Coronary artery (tissue), 2 donors: ENCODE data around the gene LONRF2.
A peak's percentile ranks its signal among the peaks of the same experiment; 100 is the strongest.
"Not testable (repeated sequence)": the region's sequence is repeated elsewhere in the genome, so short reads cannot be mapped to it uniquely, and the experiment has no call there.

Source experiments
- DNase-seq: peaks from one replicate; pipeline ENCODE4 v3.0.0-alpha.2; 2017; ENCODE audit warnings: low spot score
- H3K27ac ChIP-seq, 2 donors: fragments of 200-600 bp; sonication (generic); one replicate each; pipeline ENCODE4 v1.5.1; 2016 to 2019
- H3K4me3 ChIP-seq: fragments of 200-600 bp; sonication (generic); 2 replicates; pipeline ENCODE4 v1.5.1; 2016; ENCODE audit warnings: mild to moderate bottlenecking, moderate library complexity
- CTCF ChIP-seq: fragments of 200-600 bp; sonication (generic); IDR thresholded peaks from one replicate; pipeline ENCODE4 v1.5.1; 2019; ENCODE audit warnings: antibody characterized with exemption

LONRF2 gene

DNA sequence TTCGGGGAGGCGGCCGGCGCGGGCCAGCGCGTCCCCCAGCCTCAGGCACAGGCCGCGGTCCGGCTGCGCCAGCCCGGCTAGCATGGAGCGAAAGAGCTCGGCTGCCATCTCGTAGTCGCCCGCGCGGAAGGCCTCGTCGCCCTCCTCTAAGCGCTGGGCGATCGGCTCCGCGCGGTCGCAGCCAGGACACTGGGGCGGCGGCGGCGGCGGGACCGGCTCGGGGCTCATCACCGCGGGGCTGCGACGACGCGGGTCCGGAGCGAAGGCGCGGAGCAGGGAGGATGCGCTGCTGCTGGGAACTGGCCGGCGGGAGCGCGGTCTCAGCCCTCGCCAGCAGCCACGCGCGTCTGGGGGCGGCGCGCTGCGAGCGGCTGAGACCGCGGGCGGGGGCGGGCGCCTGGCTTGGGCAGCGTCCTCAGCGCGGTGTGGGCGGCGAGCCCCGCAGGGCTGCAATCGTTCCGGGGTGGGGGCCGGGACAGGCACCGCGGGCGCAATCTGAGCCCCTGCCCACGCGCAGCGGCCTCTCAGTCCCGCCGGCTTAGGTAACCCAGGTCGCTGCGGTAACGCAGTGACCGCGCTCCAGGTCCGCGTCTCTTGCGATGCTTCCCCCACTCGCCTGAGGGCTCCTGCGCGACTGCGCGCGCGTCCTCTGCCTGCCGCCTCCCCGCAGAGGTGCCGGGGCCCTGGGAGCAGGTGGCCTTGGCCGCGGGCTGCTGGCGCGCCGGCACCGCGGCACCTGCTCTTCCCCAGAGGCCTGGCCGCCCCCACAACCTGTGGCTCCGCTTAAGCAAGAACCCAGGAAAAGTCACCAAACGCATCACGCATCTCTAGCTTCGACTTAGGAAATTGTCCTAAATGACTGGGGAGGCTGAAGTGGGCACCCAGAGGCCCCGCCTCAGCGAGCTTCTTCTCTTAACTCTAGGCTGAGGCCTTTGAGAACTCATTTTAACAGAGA is at the start of gene LONRF2:
Gene LONRF2 (minus strand): TSS at position 636 of the 955 bp plus-strand sequence. CDS start 408 bp downstream, at position 228.
- Histone ChIP-seq H3K4me3 (peak within 1 kb of the TSS; percentile 75), H3K27ac (peak within 1 kb of the TSS; percentile 69 to 71)
- DNase-seq, result no peak
- no peak for TF ChIP-seq CTCF

GRCh38 chr2:100367163-100367562 is 44.9 kb upstream of the LONRF2 start:
- Histone ChIP-seq H3K27ac (no peak overlapping the region), H3K4me3 (no peak overlapping the region)
- no peak for TF ChIP-seq CTCF
- no peak for DNase-seq

DNA sequence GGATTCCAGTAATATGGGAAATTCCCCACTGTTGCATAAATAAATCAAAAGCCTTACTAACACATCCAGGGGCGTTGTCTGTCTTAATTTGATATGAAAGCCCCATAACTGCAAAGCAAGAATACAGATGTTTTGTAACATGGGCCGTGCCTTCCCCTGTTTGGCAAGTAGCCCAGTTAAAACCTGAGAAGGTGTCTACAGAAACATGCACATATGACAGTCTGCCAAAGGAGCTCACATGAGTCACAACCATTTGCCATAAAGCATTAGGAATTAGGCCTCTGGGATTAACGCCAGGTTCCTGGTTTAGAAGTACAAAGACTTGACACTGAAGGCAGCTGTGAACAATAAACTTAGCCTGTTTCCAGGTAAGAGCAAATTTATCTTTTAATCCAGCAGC is 43.1 kb upstream of the LONRF2 start:
- DNase-seq, result no peak
- TF ChIP-seq CTCF, result no peak
- Histone ChIP-seq H3K27ac (no peak overlapping the region), H3K4me3 (no peak overlapping the region)

- H3K27ac ChIP-seq, H3K4me3 ChIP-seq, DNase-seq: not testable (repeated sequence)
Observed at GRCh38 chr2:100362269-100362668, 40.0 kb upstream of the LONRF2 start.

GRCh38 chr2:100359576-100359975 is 37.3 kb upstream of the LONRF2 start:
- no peak for TF ChIP-seq CTCF
- Histone ChIP-seq H3K27ac (no peak overlapping the region), H3K4me3 (no peak overlapping the region)
- no peak for DNase-seq

- Histone ChIP-seq H3K27ac (no peak overlapping the region), H3K4me3 (no peak overlapping the region)
- no peak for DNase-seq
- no peak for TF ChIP-seq CTCF
Observed at GRCh38 chr2:100358554-100358953, 36.3 kb upstream of the LONRF2 start.

DNA sequence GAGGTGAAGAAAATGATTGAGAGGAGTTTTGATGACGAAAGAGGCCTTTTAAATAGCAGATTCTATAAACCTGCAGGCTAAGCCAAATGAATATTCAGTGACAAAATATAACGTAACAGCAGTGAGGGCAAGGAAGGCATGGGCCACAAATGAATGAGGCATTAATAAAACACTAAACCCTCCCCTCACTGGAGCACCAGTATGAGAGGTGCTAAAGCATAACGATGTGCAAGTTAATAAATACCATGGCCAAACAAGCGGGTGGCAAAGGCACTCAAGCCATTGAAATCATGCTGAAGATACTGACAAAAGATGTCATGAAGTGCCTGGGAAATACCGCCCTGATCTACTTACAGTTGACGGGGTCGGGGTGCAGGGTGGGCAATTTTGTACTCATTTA is 30.2 kb upstream of the LONRF2 start:
- DNase-seq, result no peak
- no peak for TF ChIP-seq CTCF
- Histone ChIP-seq H3K4me3 (no peak overlapping the region), H3K27ac (no peak overlapping the region)
